ENCODE measurements around the gene FAM131A. TPM values are rescaled to one million over a fixed set of nuclear protein-coding genes. Genes with fewer than 3 reads are reported as not detected.

Gene FAM131A
- total and polyA plus RNA-seq, 2 donors (not counting 3 experiments of a cell fraction or from before 2014, with no cell fraction given) = 19.9 to 29.9 TPM

- no TSS peak for BruUV-seq (replicated peaks)
- no peak for FAIRE-seq
- H3K9ac ChIP-seq (replicated peaks; ENCODE audit: extremely low read depth, insufficient read depth, low read length) = no peak overlapping the region
These were observed 20.8 kb downstream of the FAM131A start for GRCh38 chr3:184358124-184358767.

More at GRCh38 chr3:184358124-184358767, 20.8 kb downstream of the FAM131A start:
- no peaks in the 10 kb centered on the region for H3K9me3 ChIP-seq (replicated peaks; ENCODE audit: control insufficient read depth, insufficient read depth, low read length)
- H3K79me2 ChIP-seq (ENCODE audit: control insufficient read depth, insufficient read depth, low read length) = peaks cover under 1% of the 10 kb centered on the region
- no peaks in the 10 kb centered on the region for H4K20me1 ChIP-seq (replicated peaks; ENCODE audit: control insufficient read depth, extremely low read depth, insufficient read depth, low read length)
- no peak for DNase-seq (ENCODE audit: low read depth, low spot score)
- H3K4me1 ChIP-seq (ENCODE audit: control insufficient read depth, extremely low read depth, insufficient read depth, low read length) = peaks cover 5% of the 10 kb centered on the region
- H3K4me3 ChIP-seq (replicated peaks in 1 of 3; ENCODE audit: insufficient read depth in 1 of 3, low read depth in 1 of 3, low read length in 3 of 3) = no peak overlapping the region
- H3K4me2 ChIP-seq (ENCODE audit: insufficient read depth, low read length) = no peak overlapping the region
- ChIA-PET CTCF (interaction anchor here (1.1 to 1.4 kb wide), 2 partner anchors 13 kb away, joined by 3 to 5 read pairs; no protein-coding TSS in a partner anchor), POLR2A (no interaction called here)
- no peak overlapping the region for H2AFZ ChIP-seq (ENCODE audit: low read depth, low read length)
- no peaks in the 10 kb centered on the region for H3K27me3 ChIP-seq (ENCODE audit: control insufficient read depth in 2 of 2, insufficient read depth in 2 of 2, low read length in 2 of 2)
- no peaks in the 10 kb centered on the region for H3K9me1 ChIP-seq (replicated peaks; ENCODE audit: control insufficient read depth, extremely low read depth, insufficient read depth, low read length)
- TF ChIP-seq CTCF (IDR thresholded peaks at IDR 0.05; ENCODE audit: extremely low read depth in 1 of 2, insufficient read depth in 1 of 2, low read depth in 1 of 2, low read length in 2 of 2) (no peak), POLR2AphosphoS5 (IDR thresholded peaks at IDR 0.05; ENCODE audit: insufficient read depth, low read depth, low read length) (no peak), FOS (IDR thresholded peaks at IDR 0.05; ENCODE audit: borderline replicate concordance, insufficient read depth, low read length) (no peak), EZH2 (IDR thresholded peaks at IDR 0.05; ENCODE audit: borderline replicate concordance, low read depth, low read length, severe bottlenecking) (no peak), MAX (IDR thresholded peaks at IDR 0.05; ENCODE audit: insufficient read depth, insufficient read length) (no peak), MYC (IDR thresholded peaks at IDR 0.05; ENCODE audit: low read depth, low read length) (no peak), GATA2 (IDR thresholded peaks at IDR 0.05; ENCODE audit: insufficient read depth, insufficient read length, low read depth, low read length) (no peak), JUN (IDR thresholded peaks at IDR 0.05; ENCODE audit: borderline replicate concordance, insufficient read depth, insufficient read length, low read depth) (no peak), POLR2A (IDR thresholded peaks at IDR 0.05; ENCODE audit: low read depth, low read length) (no peak)
- dilution Hi-C loops (cut with MboI; ENCODE audit: extremely low pct_ligation_motif_present, low sequenced_read_pairs) = no loop called here
- H3K36me3 ChIP-seq (ENCODE audit: control insufficient read depth in 2 of 2, extremely low read depth in 1 of 2, insufficient read depth in 2 of 2, low read length in 2 of 2) = no peaks in the 10 kb centered on the region
- no peak overlapping the region for H3K27ac ChIP-seq (ENCODE audit: insufficient read depth, low read depth, low read length)
- intact Hi-C loops (cut with micrococcal nuclease) = no loop called here

Measured in endothelial cell of umbilical vein (primary cell).